Measurements from ENCODE around the gene VEZF1.
A peak's percentile ranks its signal among the peaks of the same experiment; 100 is the strongest.

The VEZF1 gene

DNA sequence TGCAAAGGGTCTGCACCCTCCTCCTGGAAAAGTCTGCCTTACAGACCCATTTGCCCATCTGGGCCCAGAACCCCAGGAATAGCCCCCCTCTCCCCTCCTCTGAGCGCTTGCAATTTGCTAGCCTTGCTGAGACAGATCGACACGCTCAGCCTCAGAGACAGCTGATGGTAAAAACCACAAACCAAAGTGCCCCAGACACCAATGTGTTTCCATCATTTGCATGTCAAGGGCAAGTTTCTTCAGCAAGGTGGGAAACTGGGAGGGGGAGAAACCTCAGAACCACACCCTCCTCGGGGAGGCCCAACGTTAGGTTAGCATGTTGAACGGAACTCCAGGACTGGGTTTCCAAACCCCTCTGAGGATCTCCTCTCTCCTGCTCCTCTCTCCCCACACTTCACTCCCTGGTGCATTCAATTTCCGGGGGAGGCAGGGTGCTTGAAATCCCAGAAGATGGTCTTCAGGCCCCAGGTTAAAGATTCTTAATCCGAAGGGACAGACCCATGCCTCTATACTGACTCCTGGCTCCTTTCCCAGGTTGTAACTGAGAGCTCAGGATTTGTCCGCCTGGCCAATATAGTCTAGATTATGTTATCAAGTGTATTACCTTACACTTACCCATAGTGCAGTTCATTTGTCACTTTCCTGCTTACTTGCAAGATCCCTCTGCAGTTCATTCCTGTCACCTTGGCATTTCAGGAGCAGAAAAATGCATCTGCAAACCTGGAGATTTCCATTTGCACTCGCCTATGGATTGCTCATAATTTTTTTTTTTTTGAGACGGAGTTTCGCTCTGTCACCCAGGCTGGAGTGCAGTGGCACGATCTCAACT is 31.5 kb downstream of the VEZF1 start:
- DNase-seq = peak; percentile 49
- in situ Hi-C loops (cut with MboI; ENCODE audit: low pct_unique_long_range_greater_than_20kb, low sequenced_read_pairs) = no loop called here

DNA sequence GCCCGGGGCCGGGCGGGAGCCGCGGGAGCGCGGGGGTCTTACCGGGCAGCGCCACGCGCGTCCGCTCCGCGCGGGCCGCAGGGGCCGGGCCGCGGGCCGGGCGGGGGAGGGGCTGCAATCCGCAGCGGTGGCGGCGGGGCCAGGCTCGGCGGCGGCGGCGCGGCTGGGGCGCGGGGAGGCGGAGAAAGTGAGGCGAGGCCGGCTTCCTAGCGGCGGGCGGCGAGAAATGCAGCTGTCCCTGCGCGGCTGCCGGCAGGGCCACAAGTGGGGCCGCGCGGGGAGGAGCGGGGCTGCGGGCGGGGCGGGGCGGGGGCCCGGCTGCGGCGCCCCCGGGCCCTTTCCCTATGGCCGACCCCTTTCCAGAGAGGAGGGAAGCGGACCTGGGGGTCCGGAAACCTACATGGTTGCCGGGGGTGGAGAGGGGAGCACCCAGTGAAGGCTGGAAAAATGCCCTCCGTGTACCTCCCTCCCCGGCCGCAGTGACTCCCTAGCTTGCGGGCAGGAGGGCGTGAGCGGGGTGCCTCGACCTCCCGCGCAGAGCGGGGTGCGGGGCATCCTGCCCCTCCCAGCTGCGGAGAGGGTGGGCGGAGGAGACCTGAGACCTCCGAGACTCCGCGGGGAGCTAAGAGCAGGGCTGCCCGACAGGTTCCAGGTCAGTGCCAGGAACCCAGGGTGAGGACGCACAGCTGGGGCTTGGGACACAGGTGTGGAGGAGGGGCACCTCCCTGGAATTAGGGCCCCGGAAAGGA is 32.7 kb downstream of the VEZF1 start, which contains the start of gene CUEDC1:
Gene CUEDC1, minus strand, starts transcription at position 230 of the 749 bp plus-strand sequence. CDS start 69,848 bp downstream, outside the sequence.
- no peak for DNase-seq
- in situ Hi-C loops (cut with MboI; ENCODE audit: low pct_unique_long_range_greater_than_20kb, low sequenced_read_pairs) = no loop called here

DNA sequence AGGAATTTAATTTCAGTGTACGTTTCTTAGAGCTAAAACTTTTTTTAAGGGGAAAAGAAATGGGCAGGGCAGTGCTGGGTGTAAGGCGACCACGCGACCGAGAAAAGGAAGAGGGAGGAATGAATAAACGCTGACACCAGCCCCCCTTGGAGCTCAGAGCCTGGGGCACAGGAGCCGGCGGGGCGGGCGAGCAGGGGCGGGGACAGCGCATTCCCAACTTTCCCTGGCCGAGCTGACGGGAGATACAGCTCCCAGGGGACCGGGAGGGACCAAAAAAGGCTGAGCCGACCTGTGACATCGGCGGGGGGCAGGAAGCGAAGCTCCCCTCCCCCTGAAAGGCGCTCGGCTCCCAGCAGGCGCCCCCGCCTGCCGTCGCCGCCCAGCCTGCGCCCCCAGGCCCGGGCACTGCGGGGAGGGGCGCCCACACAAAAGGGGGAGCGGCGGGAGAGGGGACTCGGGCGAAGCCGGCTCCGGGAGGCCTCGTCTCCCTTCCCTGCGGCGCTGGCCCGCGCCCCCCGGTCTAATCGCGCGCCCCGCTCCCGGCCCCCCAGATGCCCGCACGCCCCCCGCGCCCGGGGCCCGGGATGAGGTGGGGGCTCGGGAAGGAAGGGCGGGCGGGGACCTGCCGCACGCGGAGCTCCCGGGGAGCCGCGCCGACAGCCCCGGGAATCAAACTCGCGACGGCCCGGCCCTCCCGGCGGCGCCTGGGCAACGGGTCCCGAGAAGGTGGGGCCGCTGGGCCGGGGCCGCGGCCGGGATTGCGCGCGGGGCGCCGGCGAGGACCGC is 33.5 kb downstream of the VEZF1 start:
- DNase-seq = no peak

DNA sequence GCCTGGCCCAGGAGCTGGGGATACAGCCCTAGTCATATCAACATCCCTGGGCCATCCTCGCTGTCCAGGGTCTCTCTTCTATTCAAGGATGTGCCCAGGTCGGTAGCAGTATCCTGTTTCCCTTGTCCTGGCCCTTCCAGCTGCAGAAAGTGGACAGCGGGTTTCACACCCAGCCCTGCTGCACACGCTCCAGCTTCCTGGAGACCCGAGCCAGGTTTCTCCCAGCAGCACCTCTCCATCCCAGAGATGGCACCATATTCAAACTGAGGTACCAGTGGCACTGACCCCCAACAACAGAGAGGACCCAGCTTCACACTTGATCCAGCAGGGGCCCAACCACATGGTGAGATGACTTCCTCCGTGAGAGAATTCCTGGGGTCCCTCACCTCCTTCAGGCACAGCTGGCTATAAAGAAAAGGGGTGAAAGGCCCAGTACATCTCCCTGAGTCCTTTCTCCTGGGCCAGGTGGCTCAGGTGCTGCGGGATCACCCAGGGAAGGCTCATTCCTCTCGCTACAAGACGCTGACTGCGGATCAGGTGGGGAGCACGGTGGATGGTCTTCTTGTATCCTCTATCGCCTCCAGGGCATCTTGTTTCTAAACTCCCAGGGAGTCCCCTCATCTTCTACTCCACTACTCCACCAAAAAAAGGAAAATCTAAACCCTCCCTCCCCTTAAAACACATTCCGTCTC is 34.2 kb downstream of the VEZF1 start:
- DNase-seq = no peak
- in situ Hi-C loops (cut with MboI; ENCODE audit: low pct_unique_long_range_greater_than_20kb, low sequenced_read_pairs) = no loop called here

More for the DNA sequence above, 33.5 kb downstream of the VEZF1 start:
- in situ Hi-C loops (cut with MboI; ENCODE audit: low pct_unique_long_range_greater_than_20kb, low sequenced_read_pairs) = no loop called here

DNA sequence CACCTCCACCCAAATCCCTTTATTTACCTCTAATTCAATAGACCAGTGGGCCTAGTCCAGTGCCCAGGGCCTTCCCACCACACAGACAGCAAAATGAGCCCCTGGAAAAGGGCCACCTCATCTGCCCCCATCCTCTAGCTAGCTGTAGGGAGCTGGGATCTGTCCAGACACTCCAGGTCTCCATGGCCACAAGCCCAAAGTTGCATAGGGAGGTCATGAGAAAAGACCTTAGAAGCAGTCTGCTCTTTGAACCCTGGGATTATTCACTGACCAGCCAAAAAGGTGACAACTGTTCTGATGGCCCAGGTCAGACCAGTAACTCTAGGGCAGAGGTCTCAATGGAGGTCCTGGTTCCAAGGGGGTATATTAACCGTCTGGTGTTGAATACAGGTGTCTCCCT is 34.8 kb downstream of the VEZF1 start:
- in situ Hi-C loops (cut with MboI; ENCODE audit: low pct_unique_long_range_greater_than_20kb, low sequenced_read_pairs) = no loop called here

DNA sequence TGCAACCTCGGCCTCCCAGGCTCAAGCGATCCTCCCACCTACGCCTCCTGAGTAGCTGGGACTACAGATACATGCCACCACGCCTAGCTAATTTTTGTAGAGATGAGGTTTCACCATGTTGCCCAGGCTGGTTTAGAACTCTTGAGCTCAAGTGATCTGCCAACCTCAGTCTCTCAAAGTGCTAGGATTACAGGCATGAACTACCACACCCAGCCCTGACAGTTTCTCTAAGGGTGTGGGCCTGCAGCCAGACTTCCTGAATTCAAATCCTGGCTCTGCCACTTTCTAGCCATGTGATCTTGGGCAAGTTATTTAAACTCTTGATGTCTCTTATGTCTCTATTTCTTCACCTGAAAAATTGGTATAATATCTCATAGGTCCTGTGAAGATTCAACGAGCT is 38.4 kb downstream of the VEZF1 start:
- in situ Hi-C loops (cut with MboI; ENCODE audit: low pct_unique_long_range_greater_than_20kb, low sequenced_read_pairs) = no loop called here
- DNase-seq = no peak

More for the DNA sequence above, 34.8 kb downstream of the VEZF1 start:
- DNase-seq = no peak

DNA sequence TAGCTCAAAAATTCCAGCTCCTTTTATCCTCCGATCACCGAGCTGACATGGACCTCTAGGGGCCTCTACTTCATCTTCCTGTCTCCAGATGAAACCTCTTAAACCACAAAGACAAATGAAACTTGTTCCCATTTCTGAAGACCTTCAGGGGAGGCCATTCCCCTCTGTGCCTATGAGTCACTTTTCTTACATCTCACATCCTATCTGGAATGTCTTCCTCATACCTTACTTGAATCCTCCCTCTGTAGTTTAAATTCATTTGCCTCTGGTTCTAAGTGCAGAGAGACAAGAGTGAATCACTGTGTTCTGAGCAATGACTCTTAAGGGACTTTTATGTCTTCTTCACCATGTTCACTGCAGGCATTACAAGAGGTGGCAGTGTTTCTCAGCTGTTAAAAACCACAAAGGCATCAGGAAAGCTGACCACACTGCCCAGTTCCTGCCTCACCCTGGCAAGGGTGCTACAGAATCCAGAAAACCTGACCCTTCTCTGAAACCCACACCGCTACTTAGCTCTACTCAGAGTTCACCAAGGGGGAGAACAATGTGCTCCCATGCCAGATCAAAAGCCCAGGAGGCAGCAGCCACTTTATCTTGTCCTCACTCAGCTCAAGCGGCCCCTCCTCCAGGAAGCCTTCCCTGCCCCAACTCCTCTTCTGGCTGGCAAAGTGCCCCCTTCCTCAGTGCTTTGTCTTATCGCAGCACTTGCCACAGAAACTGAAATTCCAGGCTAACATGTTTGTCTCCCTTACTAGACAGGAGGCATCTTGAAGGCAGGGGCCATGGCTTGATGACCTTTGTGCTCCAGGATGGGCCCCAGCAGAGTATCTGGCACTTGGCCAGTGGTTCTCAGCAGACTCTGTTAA is 39.3 kb downstream of the VEZF1 start:
- in situ Hi-C loops (cut with MboI; ENCODE audit: low pct_unique_long_range_greater_than_20kb, low sequenced_read_pairs) = no loop called here
- peak; percentile 66 for DNase-seq

DNA sequence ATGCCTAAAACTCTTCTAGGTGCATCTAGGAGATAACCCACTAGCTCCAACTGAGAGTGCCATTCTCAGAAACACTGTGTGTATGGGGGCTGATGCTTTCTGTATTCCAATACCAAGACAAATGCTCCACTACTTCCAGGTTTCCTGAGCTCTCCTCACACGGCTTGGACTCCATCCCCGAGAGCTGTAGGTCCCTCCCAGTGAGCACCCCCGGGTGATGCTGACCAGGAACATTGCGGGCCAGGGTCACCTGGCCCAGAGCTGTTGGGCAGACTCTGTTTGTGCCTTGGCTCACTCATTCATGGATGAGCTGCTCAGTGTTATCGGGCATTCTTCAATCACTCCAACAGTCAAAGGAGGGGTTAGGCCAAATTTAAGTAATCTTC is 39.9 kb downstream of the VEZF1 start:
- DNase-seq = no peak
- in situ Hi-C loops (cut with MboI; ENCODE audit: low pct_unique_long_range_greater_than_20kb, low sequenced_read_pairs) = no loop called here

DNA sequence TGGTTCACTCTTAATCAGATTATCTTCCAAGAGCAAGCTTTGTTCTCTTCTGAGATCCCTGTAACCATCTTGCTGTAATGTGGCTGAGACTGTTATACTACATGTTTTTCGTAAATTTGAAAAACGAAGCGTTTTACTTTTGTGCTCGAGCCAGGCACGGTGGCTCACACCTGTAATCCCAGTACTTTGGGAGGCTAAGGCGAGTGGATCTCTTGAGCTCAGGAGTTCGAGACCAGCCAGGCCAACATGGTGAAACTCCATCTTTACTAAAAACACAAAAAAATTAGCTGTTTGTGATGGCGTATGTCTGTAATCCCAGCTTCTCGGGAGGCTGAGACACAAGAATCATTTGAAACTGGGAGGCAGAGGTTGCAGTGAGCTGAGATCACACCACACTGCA is 40.7 kb downstream of the VEZF1 start:
- DNase-seq = no peak
- in situ Hi-C loops (cut with MboI; ENCODE audit: low pct_unique_long_range_greater_than_20kb, low sequenced_read_pairs) = no loop called here

DNA sequence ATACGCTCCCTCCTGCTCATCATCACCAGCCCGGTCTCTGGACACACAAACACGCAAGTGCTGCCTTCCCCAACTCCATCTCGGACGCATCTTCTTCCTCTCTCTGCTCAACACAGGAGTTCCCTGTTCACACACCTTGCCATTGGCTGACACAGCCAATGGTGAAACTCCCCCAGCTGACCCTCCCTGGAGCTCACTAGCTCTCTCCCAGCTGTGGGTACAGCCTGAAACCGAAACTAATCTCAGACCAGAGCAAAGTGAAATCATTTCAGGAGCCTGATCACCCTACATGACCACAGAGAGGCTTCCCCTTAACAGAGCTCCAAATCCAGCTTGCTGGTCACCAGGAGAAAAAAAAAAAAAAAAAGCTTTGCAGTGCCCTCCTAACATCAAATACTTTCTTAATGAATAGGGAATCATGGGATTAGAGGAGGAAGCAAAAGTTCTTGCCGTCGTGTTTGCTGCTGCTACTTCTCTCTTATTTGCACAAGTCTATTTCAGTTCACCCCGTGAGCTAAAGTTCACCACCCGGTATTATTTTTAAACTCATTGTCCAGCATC is 41.2 kb downstream of the VEZF1 start:
- in situ Hi-C loops (cut with MboI; ENCODE audit: low pct_unique_long_range_greater_than_20kb, low sequenced_read_pairs) = no loop called here
- peak; percentile 85 for DNase-seq

DNA sequence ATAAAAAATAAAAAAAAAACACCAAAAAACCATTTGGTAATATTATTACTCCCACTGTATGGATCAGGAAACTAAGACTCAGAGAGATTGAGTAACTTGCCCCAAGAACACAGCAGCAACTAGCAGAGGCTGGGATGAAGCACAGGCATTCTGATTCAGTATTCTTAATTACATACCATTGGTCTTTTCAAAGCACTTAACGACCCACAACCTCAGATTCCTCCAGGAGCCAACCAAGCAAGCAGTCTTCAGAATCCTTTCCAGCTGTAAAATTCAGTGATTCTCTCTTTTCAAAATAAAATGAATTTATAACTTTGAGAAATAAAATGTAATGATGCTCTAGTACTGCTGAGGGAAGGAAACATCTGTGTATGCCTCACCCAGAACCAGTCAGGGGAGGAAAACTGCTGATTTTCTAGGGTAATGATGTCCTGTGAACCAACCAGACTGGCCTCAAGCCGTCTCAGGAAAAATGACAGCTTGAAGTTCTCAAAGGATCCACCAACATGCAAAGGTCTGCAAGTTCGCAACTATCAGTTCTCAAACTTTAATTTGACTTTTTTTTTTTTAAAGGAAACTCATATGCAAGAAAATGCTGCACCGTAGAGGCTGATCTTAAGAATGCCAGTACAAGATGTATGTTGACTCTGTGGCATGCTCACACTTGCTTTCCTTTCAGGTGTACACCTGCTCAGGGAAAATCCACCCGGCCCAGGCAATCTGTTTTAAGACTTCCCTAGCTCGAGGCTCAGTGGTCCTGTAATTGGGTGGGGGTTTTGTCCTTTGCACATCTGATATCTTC is 41.9 kb downstream of the VEZF1 start:
- in situ Hi-C loops (cut with MboI; ENCODE audit: low pct_unique_long_range_greater_than_20kb, low sequenced_read_pairs) = no loop called here
- DNase-seq = no peak

DNA sequence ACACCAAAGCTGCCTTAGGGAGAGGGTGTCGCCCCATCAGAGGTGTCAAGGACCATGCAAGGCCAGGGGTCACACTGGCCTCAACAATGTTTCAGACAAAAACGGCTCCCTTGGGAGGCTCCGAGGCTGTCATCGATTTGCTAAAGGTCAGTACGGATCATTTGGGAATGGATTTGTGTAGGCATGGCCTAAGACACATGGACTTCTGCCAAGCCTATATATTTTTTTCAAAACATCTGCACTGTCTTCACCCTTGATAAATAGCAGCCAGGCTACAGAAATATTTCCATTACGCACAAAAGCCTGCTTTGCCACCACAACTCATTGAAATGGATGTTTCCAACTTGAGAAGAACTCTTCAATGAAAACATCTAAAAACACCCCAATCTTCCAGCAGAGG is 43.1 kb downstream of the VEZF1 start:
- in situ Hi-C loops (cut with MboI; ENCODE audit: low pct_unique_long_range_greater_than_20kb, low sequenced_read_pairs) = no loop called here
- no peak for DNase-seq

DNA sequence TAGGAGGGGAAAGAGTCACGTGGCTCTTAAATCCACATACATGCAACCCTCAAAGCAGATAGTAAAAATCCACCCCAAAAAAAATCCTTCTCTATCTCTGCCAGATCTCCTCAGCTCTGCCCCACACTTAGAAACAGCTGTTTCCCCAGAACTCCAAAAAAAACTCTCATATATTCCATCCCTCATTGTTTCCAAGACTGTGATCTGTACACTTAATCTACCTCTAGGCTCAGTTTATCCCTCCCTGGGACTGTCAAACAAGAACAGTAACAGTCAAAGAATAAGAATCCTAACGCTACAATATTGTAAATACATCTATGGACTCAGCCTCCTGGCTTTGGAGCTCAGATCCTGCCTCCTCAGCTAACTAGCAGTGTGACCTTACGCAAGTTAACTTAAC is 44.4 kb downstream of the VEZF1 start:
- in situ Hi-C loops (cut with MboI; ENCODE audit: low pct_unique_long_range_greater_than_20kb, low sequenced_read_pairs) = no loop called here
- no peak for DNase-seq

DNA sequence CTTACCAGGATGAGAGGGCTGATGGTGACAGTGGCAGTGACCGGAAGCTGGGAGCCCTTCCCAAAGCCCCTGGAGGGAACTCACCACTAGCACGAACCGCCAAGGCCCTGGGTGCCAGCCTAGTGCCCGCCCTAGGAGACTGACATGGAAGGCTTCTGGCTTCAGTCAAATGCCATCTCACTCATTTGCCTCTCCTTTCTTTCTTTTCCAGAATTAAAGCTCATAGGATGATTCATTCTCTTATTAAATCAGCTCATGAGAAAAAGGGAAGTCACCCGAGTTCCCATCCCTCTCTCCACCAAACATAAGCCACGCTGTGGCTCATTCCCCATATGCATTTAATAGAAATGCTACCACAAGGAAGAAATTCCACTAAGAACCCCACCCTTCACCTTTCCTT is 44.9 kb downstream of the VEZF1 start:
- in situ Hi-C loops (cut with MboI; ENCODE audit: low pct_unique_long_range_greater_than_20kb, low sequenced_read_pairs) = no loop called here
- DNase-seq = no peak

DNA sequence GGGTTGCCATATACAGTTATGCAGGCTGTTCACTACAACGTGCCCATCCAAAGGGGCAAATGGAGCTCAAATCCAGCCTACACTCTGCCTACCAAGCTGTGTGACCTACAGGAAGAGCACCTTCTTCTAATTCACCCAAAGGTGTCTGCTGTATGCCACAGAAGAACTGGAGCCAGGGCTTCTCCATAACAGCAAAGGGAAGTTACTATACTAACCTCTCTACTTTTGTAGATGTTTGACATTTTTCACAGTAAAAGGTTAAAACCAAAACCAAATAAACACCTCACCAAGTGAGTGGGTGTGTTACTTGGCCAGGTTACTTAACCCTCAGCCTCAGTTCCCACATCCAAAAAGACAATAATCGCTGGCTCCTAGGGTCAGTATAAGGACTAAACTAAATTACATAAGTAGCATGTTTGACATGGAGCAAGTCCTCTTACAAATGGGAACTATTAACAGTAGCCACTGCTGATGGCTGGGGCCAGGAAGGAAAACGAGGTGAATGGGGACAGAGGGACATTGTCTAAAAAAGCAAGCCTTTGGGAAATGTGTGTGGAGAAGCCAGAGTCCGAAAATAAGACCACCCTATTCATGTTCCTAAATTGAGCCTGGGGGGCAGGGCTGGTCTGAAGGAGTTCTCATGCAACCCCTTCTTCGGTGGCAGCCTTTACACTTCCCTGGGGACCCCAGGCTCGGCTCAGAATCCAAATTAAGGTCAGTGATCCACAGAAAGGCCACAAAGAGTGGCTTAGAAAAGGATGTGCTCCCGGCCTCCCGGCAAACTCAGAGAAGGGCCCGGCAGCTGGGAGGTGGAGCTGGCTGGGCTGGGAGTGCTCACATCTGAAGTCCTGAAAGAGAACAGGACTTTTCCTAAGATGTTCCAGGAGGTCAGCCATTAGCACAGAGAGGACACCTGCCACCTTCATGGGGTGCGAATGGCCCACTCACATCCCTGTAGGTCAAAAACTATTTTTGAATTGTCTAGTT is 46.4 kb downstream of the VEZF1 start:
- DNase-seq = no peak
- in situ Hi-C loops (cut with MboI; ENCODE audit: low pct_unique_long_range_greater_than_20kb, low sequenced_read_pairs) = no loop called here

DNA sequence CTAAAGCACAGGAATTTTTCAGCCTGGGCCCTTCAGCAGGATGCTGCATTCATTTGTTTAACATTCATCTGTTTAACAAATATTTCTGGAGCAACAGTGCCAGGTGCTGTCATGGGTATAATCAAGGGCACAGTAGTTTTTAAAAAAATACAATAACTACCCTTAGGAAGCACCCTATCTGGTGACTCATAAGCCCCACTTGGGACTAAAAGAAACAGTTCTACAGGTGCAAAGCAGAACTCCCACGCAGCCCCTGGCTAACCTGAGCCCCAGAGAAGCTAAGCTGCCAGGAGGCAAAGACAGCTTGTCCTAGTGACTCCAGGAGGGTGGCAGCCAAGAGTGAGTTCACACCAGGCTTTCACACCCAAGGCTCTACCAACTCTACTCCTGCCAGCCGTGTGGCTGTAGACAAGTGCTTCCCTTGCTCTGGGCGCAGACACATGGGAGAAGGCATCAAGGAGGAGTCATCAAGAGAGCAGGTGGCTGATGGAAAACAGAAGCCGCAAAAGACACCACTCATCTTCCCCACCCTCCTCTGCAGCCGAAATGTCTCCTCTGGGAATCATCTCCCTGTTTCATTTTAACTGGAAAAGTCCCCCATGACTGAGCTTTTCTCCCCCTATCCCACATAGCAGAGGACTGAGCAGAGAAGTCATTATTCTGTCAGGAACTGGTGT is 47.3 kb downstream of the VEZF1 start:
- in situ Hi-C loops (cut with MboI; ENCODE audit: low pct_unique_long_range_greater_than_20kb, low sequenced_read_pairs) = no loop called here
- DNase-seq = no peak
